HL-60 (cell line): ENCODE results near the gene RPL36A.

ENCODE experiments used
- DNase-seq, 2 experiments: peaks; one replicate each; pipeline ENCODE4 v3.0.0-alpha.2; 2010 to 2020; ENCODE audit warnings: low read depth in 1 of 2, low spot score in 1 of 2
- H3K27ac ChIP-seq: fragments of 250-450 bp; sonication (Bioruptor Pico); replicated peaks from 2 replicates; pipeline ENCODE4 v1.5.1; 2020; ENCODE audit warnings: mild to moderate bottlenecking, moderate library complexity
- H3K27me3 ChIP-seq: fragments of 250-450 bp; sonication (Bioruptor Pico); 2 replicates; pipeline ENCODE4 v1.5.1; 2021; ENCODE audit warnings: mild to moderate bottlenecking, moderate library complexity; ENCODE audit not compliant: insufficient read depth, poor library complexity, severe bottlenecking
- H3K4me3 ChIP-seq: replicated peaks from 2 replicates; pipeline ENCODE4 v1.5.1; 2011; ENCODE audit warnings: mild to moderate bottlenecking, control low read depth, low read length; ENCODE audit not compliant: insufficient read depth
- GABPA ChIP-seq: IDR thresholded peaks from 2 replicates; pipeline ENCODE4 v1.6.1; 2012; ENCODE audit warnings: low read depth
- POLR2AphosphoS5 ChIP-seq: IDR thresholded peaks from 2 replicates; pipeline ENCODE4 v1.6.1; 2012; ENCODE audit warnings: low read depth
- SPI1 ChIP-seq: IDR thresholded peaks from 2 replicates; pipeline ENCODE4 v1.6.1; 2012; ENCODE audit warnings: low read depth, mild to moderate bottlenecking, borderline replicate concordance
- TF ChIP-seq, protein P1 (sequence below): IDR thresholded peaks from one replicate; pipeline ENCODE4 v1.5.1; 2011; ENCODE audit warnings: low read length, control low read depth, inconsistent platforms; ENCODE audit not compliant: insufficient read depth
- TF ChIP-seq, protein P2 (sequence below): IDR thresholded peaks from 2 replicates; pipeline ENCODE4 v1.6.1; 2012; ENCODE audit warnings: low read depth; ENCODE audit not compliant: insufficient replicate concordance

Gene RPL36A

DNA sequence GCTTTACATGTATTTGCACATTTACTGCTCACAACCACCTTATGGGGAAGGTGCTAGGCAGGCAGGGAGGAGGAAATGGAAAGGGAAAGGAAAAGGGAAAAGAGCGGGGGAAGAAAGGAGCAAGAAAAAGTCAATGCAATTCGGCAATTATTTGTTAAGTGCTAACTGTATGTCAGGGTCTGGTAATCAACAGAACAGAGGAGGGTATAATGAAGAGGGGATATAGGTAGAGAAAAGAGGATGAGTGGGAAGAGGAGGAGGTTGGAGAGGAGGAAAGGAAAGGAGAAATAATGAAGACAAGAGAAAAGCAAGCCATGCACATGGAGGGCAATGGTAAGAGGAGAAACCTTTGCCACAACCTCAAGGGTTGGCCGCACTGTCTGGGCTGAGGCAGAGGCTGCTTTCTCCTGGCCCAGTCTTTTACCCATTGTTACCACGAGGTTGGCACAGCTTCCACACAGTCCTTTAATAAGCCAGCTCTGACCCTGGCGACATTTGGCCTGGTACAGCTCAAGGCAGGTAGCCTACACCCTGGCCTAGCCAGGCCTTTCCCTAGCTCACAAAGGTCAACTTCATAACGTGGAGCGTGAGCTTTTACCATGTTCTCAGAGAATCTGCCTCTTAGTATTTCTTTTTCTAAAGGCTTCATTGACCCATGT, 5.7 kb upstream of the RPL36A start:
- Histone ChIP-seq H3K27ac (peak overlapping the region; percentile 88), H3K27me3 (no peaks in the 10 kb centered on the region), H3K4me3 (peak overlapping the region; percentile 55)
- TF ChIP-seq, protein P1, sequence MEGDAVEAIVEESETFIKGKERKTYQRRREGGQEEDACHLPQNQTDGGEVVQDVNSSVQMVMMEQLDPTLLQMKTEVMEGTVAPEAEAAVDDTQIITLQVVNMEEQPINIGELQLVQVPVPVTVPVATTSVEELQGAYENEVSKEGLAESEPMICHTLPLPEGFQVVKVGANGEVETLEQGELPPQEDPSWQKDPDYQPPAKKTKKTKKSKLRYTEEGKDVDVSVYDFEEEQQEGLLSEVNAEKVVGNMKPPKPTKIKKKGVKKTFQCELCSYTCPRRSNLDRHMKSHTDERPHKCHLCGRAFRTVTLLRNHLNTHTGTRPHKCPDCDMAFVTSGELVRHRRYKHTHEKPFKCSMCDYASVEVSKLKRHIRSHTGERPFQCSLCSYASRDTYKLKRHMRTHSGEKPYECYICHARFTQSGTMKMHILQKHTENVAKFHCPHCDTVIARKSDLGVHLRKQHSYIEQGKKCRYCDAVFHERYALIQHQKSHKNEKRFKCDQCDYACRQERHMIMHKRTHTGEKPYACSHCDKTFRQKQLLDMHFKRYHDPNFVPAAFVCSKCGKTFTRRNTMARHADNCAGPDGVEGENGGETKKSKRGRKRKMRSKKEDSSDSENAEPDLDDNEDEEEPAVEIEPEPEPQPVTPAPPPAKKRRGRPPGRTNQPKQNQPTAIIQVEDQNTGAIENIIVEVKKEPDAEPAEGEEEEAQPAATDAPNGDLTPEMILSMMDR = no peak
- TF ChIP-seq, protein P2, sequence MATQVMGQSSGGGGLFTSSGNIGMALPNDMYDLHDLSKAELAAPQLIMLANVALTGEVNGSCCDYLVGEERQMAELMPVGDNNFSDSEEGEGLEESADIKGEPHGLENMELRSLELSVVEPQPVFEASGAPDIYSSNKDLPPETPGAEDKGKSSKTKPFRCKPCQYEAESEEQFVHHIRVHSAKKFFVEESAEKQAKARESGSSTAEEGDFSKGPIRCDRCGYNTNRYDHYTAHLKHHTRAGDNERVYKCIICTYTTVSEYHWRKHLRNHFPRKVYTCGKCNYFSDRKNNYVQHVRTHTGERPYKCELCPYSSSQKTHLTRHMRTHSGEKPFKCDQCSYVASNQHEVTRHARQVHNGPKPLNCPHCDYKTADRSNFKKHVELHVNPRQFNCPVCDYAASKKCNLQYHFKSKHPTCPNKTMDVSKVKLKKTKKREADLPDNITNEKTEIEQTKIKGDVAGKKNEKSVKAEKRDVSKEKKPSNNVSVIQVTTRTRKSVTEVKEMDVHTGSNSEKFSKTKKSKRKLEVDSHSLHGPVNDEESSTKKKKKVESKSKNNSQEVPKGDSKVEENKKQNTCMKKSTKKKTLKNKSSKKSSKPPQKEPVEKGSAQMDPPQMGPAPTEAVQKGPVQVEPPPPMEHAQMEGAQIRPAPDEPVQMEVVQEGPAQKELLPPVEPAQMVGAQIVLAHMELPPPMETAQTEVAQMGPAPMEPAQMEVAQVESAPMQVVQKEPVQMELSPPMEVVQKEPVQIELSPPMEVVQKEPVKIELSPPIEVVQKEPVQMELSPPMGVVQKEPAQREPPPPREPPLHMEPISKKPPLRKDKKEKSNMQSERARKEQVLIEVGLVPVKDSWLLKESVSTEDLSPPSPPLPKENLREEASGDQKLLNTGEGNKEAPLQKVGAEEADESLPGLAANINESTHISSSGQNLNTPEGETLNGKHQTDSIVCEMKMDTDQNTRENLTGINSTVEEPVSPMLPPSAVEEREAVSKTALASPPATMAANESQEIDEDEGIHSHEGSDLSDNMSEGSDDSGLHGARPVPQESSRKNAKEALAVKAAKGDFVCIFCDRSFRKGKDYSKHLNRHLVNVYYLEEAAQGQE = no peak
- TF ChIP-seq SPI1 (no peak), POLR2AphosphoS5 (no peak), GABPA (no peak)
- no peak for DNase-seq

DNA sequence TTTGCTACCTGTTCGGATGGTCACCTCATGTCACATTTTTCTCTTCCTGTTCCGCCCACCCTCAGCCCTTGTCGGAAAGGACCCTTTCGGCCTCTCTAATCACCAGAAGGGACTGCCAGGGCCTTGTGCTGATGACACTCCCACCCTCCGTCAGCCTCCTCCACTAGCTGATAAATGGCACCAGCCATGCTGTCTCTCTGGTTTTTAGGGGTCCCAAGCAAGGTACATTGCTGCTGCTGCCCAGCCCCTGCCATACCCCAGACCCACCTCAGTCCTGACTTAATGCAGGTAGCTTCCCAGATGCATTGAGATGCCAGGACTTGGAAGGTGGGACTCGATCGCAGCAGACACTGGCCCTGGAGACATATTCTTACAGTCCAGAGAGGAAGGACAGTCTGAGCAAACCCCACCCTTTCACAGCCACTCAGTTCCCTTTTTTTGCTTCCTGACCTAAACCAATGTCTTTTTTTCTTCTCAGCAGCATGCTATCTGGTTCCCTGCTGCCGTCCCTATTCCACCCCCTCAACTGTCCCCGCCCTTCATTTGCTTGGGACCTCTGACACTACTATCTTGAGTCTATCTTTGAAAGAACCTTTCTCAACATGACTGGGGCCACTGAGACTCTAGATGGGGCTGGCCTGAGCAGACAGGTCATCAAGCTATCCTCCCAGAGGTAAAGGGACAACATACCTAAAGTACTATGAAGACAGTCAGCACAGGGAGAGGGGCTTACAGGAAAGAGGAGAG, 4.8 kb upstream of the RPL36A start, which contains the start of gene BTK:
Gene BTK (minus strand): TSS at position 397 of the 747 bp plus-strand sequence. CDS start 10,907 bp downstream, outside the sequence.
- TF ChIP-seq GABPA = no peak
- peak; percentile 96 for TF ChIP-seq SPI1
- TF ChIP-seq POLR2AphosphoS5 = peak; percentile 69; the same call in 1 of the 2 replicates
- TF ChIP-seq, protein P1 = no peak
- TF ChIP-seq, protein P2 = peak; percentile 26
- Histone ChIP-seq H3K4me3 (peak within 1 kb of the TSS; percentile 55), H3K27ac (peak within 1 kb of the TSS; percentile 88), H3K27me3 (no peaks in the 10 kb centered on the region)
- DNase-seq = peak; percentile 61 to 80

DNA sequence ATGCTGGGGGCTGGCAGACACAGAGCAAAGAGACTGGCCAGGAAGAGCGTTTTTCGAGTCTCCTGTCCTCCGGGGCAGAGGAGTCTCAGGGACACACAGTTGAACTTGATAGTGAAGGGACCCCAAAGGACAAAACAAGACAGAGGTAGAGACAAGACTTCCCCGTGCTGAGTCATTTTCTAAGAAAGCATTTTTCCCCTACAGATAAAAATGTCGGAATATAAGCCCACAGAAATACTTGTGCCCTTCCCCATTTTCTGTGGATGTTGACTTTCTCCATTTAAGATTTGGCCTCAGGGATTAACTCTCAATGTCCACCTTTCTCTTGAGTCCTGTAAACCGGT, 4.3 kb upstream of the RPL36A start:
- Histone ChIP-seq H3K27ac (peak overlapping the region; percentile 88), H3K4me3 (no peak overlapping the region), H3K27me3 (no peaks in the 10 kb centered on the region)
- DNase-seq = no peak
- no peak for TF ChIP-seq POLR2AphosphoS5
- TF ChIP-seq, protein P1 = no peak
- TF ChIP-seq SPI1 = no peak
- TF ChIP-seq GABPA = no peak
- TF ChIP-seq, protein P2 = no peak
